ENCODE measurements around the gene TBX1. TPM values are rescaled to one million over a fixed set of nuclear protein-coding genes. Genes with fewer than 3 reads are reported as not detected.
"Not testable (repeated sequence)": the region's sequence is repeated elsewhere in the genome, so short reads cannot be mapped to it uniquely, and the experiment has no call there.

Gene TBX1
- total RNA-seq, 1 experiment from 2014 or later = 0.10 TPM

- no peak for DNase-seq (ENCODE audit: low read depth)
These were observed 23.2 kb downstream of the TBX1 start for GRCh38 chr22:19783586-19784383.

- no peak for DNase-seq (ENCODE audit: low read depth)
These were observed 24.0 kb downstream of the TBX1 start for GRCh38 chr22:19784384-19785175.

GRCh38 chr22:19785461-19786263 is 25.1 kb downstream of the TBX1 start:
- DNase-seq (ENCODE audit: low read depth) = no peak

- no peak for DNase-seq (ENCODE audit: low read depth)
These were observed 25.6 kb downstream of the TBX1 start for GRCh38 chr22:19786264-19786585.

- DNase-seq (ENCODE audit: low read depth) = no peak
These were observed 26.6 kb downstream of the TBX1 start for GRCh38 chr22:19786959-19787848.

- DNase-seq (ENCODE audit: low read depth) = no peak
These were observed 27.2 kb downstream of the TBX1 start for GRCh38 chr22:19787849-19788141.

GRCh38 chr22:19788661-19789225 is 28.2 kb downstream of the TBX1 start:
- no peak for DNase-seq (ENCODE audit: low read depth)

GRCh38 chr22:19789406-19789805 is 28.8 kb downstream of the TBX1 start:
- DNase-seq (ENCODE audit: low read depth) = no peak

- no peak for DNase-seq (ENCODE audit: low read depth)
These were observed 29.2 kb downstream of the TBX1 start for GRCh38 chr22:19789828-19790227.

- no peak for DNase-seq (ENCODE audit: low read depth)
These were observed 30.7 kb downstream of the TBX1 start for GRCh38 chr22:19791243-19791642.

- no peak for DNase-seq (ENCODE audit: low read depth)
These were observed 31.3 kb downstream of the TBX1 start for GRCh38 chr22:19791894-19792293.

GRCh38 chr22:19792383-19792896 is 31.9 kb downstream of the TBX1 start:
- DNase-seq (ENCODE audit: low read depth) = not testable (repeated sequence)

- DNase-seq (ENCODE audit: low read depth) = no peak
These were observed 32.6 kb downstream of the TBX1 start for GRCh38 chr22:19793161-19793560.

- DNase-seq (ENCODE audit: low read depth) = no peak
These were observed 33.2 kb downstream of the TBX1 start for GRCh38 chr22:19793661-19794310.

GRCh38 chr22:19795617-19796008 is 35.0 kb downstream of the TBX1 start:
- DNase-seq (ENCODE audit: low read depth) = no peak

- no peak for DNase-seq (ENCODE audit: low read depth)
These were observed 35.6 kb downstream of the TBX1 start for GRCh38 chr22:19796160-19796559.

GRCh38 chr22:19797086-19798002 is 36.8 kb downstream of the TBX1 start:
- DNase-seq (ENCODE audit: low read depth) = no peak

GRCh38 chr22:19798003-19798665 is 37.6 kb downstream of the TBX1 start:
- DNase-seq (ENCODE audit: low read depth) = no peak

- DNase-seq (ENCODE audit: low read depth) = no peak
These were observed 38.3 kb downstream of the TBX1 start for GRCh38 chr22:19798891-19799293.

Measured in M059J (cell line).